Retinal pigment epithelial cell (primary cell): ENCODE measurements around the gene SYT4.
"Not testable (repeated sequence)": the region's sequence is repeated elsewhere in the genome, so short reads cannot be mapped to it uniquely, and the experiment has no call there.

Experiments used
- DNase-seq: peaks from one replicate; pipeline ENCODE4 v3.0.0-alpha.2; 2010; ENCODE audit warnings: low read depth
- H3K4me3 ChIP-seq: 2 replicates; pipeline ENCODE4 v1.5.1; 2011; ENCODE audit warnings: mild to moderate bottlenecking, low read length, control low read depth, moderate library complexity
- TF ChIP-seq, protein P1 (sequence below): conservative IDR thresholded peaks from 2 replicates; pipeline ENCODE4 v1.5.1; 2011; ENCODE audit warnings: low read depth, low read length, control low read depth, inconsistent platforms

Gene SYT4, protein sequence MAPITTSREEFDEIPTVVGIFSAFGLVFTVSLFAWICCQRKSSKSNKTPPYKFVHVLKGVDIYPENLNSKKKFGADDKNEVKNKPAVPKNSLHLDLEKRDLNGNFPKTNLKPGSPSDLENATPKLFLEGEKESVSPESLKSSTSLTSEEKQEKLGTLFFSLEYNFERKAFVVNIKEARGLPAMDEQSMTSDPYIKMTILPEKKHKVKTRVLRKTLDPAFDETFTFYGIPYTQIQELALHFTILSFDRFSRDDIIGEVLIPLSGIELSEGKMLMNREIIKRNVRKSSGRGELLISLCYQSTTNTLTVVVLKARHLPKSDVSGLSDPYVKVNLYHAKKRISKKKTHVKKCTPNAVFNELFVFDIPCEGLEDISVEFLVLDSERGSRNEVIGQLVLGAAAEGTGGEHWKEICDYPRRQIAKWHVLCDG

DNA sequence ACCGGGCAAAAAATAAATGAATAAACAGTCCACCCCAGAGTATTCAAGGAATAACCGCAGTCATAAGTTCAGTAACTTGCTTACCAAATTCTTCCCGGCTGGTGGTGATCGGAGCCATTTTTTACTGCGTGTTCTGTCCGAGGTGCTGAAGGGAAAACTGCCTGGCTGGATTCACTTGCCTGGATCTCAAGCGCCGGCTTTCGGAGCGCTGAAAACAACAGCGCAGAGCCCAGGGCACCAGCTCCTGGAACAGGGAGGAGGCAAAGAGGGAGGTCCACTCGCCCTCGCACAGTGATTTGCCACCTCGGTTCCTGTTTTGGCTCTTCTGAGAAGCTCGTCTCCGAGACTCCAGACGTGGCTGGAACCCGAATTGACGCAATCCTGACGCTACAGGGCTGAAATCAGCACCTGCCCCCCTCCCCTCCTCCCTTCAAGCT is at the start of gene SYT4:
SYT4 (minus strand) TSS at position 327 of the 437 bp plus-strand sequence; CDS start at position 118, 209 bp downstream.
- TF ChIP-seq, protein P1, sequence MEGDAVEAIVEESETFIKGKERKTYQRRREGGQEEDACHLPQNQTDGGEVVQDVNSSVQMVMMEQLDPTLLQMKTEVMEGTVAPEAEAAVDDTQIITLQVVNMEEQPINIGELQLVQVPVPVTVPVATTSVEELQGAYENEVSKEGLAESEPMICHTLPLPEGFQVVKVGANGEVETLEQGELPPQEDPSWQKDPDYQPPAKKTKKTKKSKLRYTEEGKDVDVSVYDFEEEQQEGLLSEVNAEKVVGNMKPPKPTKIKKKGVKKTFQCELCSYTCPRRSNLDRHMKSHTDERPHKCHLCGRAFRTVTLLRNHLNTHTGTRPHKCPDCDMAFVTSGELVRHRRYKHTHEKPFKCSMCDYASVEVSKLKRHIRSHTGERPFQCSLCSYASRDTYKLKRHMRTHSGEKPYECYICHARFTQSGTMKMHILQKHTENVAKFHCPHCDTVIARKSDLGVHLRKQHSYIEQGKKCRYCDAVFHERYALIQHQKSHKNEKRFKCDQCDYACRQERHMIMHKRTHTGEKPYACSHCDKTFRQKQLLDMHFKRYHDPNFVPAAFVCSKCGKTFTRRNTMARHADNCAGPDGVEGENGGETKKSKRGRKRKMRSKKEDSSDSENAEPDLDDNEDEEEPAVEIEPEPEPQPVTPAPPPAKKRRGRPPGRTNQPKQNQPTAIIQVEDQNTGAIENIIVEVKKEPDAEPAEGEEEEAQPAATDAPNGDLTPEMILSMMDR: peak; percentile 14
- no peak within 1 kb of the TSS for H3K4me3 ChIP-seq
- DNase-seq: peak; percentile 30

DNA sequence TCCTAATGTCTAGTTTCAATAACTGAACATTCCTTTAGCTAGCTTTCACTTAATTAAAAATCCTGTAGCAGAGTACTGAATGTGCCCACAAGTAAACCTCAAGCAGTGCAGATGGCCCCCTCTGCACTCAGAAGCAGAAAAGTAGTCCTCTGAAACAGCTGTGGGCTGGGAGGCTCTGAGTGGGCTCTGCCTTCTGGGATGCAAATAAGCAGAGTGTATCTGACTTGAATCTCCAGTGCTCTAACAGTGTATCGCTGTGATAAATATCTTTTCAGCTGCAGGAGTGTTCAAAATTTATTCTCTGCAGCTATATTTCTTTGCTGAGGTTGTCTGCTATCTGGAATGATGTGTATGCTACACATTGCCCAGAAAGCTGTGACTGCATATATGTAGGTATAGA is 44.8 kb upstream of the SYT4 start:
- H3K4me3 ChIP-seq: no peak overlapping the region
- no peak for DNase-seq
- TF ChIP-seq, protein P1: no peak

DNA sequence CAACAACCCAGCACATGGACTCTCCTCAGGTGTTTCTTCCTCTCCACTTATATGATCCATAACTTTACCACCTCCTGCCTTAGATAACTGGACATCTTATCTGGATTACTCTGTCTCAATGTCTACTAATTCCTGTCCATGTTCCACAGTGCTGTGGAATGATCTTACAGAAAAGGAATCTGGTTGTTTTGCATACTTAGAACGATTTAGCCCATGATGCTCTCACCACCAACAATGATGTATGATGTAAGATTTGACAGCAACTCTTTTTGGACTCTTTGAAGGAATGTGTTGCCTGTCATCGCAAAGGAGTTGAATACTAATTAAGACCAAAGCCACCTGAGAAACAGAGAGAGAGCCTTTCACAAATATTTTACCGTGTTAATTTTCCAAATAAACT is 37.7 kb upstream of the SYT4 start:
- TF ChIP-seq, protein P1: no peak
- no peak overlapping the region for H3K4me3 ChIP-seq
- no peak for DNase-seq

DNA sequence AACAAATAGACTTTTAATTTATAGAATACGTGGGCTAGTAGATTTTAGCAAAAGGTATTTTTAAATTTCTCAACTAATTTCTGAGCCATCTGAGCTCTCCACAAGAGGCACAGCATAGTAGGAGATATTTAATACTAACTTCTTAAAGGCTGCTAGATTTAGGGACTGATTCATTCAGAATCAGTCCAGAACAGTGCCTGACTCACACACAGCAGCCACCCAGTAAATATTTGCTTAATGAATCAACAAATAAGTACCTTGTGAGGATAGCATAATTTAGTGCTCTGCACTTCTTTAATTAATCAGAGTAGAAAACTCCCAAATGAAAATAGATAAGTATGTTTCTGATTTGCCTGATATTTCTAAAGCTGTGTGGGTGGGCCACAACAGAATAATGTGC is 35.6 kb upstream of the SYT4 start:
- TF ChIP-seq, protein P1: no peak
- no peak for DNase-seq
- H3K4me3 ChIP-seq: no peak overlapping the region

DNA sequence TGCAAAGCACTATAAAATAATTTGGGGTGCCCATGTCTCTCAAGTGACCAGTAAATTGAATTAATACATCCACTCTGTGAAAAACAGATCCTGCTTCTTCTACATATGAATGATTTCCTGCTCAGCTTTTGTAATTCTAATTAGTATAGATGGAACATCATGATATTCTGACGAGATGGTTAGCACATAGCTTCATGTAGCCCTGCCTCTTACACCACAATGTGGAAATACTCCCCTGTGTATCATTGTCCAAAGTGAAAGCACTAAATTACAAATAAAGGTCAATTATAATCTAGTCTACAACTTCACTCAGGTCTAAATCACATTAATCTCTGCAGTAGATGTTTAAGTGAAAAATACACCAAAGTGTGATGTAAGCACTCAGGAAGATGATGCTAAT is 32.9 kb upstream of the SYT4 start:
- TF ChIP-seq, protein P1: no peak
- no peak for DNase-seq
- no peak overlapping the region for H3K4me3 ChIP-seq

DNA sequence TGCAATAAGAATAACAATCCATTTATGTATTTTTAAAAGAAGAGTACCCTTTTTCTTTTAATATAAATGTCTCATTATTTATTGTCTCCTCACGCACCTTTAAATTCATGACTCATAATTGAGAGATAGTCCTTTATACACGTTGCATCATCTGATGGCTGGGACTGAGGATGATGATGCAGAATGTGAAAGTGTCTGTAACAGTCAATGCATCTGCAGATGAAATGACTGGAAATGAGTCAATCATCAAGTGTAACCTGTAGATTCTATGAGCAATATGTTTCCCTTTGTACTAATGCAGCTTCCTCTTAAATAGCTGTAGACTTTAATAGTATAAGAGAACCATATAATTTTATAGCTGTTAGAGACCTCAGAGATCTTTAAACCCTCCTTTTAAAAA is 26.1 kb upstream of the SYT4 start:
- TF ChIP-seq, protein P1: no peak
- no peak for DNase-seq
- H3K4me3 ChIP-seq: no peak overlapping the region

DNA sequence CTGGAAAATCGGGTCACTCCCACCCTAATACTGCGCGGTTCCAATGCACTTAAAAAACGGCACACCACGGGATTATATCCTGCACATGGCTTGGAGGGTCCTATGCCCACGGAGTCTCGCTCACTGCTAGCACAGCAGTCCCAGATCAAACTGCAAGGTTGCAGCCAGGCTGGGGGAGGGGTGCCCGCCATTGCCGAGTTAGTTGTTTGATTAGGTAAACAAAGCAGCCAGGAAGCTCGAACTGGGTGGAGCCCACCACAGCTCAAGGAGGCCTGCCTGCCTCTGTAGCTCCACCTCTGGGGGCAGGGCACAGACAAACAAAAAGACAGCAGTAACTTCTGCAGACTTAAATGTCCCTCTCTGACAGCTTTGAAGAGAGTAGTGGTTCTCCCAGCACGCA is 8.9 kb upstream of the SYT4 start:
- not testable (repeated sequence) for DNase-seq, H3K4me3 ChIP-seq

DNA sequence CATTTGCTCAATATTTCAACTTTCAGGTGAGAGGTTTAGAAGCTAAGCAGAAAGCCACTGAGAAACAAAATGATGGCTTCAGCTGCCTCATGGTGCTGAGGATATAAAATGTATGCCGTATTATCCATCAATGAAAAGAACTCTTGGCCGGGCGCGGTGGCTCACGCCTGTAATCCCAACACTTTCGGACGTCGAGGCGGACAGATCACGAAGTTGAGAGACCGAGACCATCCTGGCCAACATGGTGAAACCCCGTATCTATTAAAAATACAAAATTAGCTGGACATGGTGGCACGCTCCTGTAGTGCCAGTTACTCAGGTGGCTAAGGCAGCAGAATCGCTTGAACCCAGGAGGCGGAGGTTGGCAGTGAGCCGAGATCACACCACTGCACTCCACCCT is 6.0 kb upstream of the SYT4 start:
- no peak for DNase-seq
- TF ChIP-seq, protein P1: no peak
- H3K4me3 ChIP-seq: no peak overlapping the region
